K562 (cell line): ENCODE measurements around the gene SLC27A2. TPM values are rescaled to one million over a fixed set of nuclear protein-coding genes. Genes with fewer than 3 reads are reported as not detected.

Experiments
- ATAC-seq: fragments of 200-7000 bp; cut with Tn5 transposase; 3 replicates; pipeline ENCODE4 v1.9.1; 2020; ENCODE audit warnings: moderate library complexity
- BruUV-seq: library from RNA; stranded (reverse); fragments of 400-500 nt; replicated peaks from 2 replicates; lab custom pipeline; 2021; lab: Mats Ljungman, UMichigan
- CTCF ChIA-PET: fragments of 300-600 bp; formaldehyde crosslinking; extraction: SDS; loops from one replicate; lab custom pipeline; 2021; ENCODE audit warnings: low intra/inter-chr PET ratio; lab: Yijun Ruan, JAX
- POLR2A ChIA-PET: fragments of 300-600, 350-650 bp; sonication (Branson Sonifier 250); formaldehyde crosslinking; extraction: SDS; loops from one replicate; lab custom pipeline; 2021; ENCODE audit warnings: antibody characterized with exemption, inconsistent platforms; lab: Yijun Ruan, JAX
- DNase-seq, 4 experiments: peaks; one replicate each; pipeline versions ENCODE4 v3.0.0 to v3.0.0-alpha.2; 2011 to 2018; ENCODE audit warnings: low spot score in 3 of 4, mixed read lengths in 3 of 4; ENCODE audit errors: extremely low read depth in 1 of 4
- FAIRE-seq: peaks from 2 replicates; lab custom pipeline; 2011; peaks lifted over from hg19 to GRCh38; lab: Jason Lieb, UNC
- H2AFZ ChIP-seq: 2 replicates; pipeline ENCODE4 v1.6.0; 2011; ENCODE audit warnings: low read depth, low read length, control low read depth, inconsistent platforms
- H3K27ac ChIP-seq: fragments of 200-600 bp; 3 replicates; pipeline ENCODE4 v1.8.0; 2011; ENCODE audit warnings: low read depth, mild to moderate bottlenecking, control low read depth, inconsistent platforms, low read length, moderate library complexity, mixed read lengths; ENCODE audit errors: extremely low read depth
- H3K27me3 ChIP-seq, 2 experiments: fragments of 300-600 bp in 1 of 2; 2 replicates in 1 of 2; 3 replicates in 1 of 2; pipeline versions ENCODE4 v1.6.0 to v1.8.0; 2011; ENCODE audit warnings: inconsistent platforms in 2 of 2, low read length in 2 of 2, mild to moderate bottlenecking in 1 of 2, mixed read lengths in 1 of 2, moderate library complexity in 1 of 2; ENCODE audit not compliant: control insufficient read depth in 2 of 2, insufficient read depth in 2 of 2
- H3K36me3 ChIP-seq: fragments of 300-600 bp; 3 replicates; pipeline ENCODE4 v1.8.0; 2011; ENCODE audit warnings: mild to moderate bottlenecking, low read length, inconsistent platforms; ENCODE audit not compliant: control insufficient read depth, insufficient read depth
- H3K4me1 ChIP-seq, 2 experiments: fragments of 200-600 bp in 1 of 2; replicated peaks in 1 of 2; 2 replicates in 1 of 2; 3 replicates in 1 of 2; pipeline versions ENCODE4 v1.5.1 to v1.8.0; 2011; ENCODE audit warnings: inconsistent platforms in 2 of 2, low read length in 2 of 2, mild to moderate bottlenecking in 1 of 2, mixed read lengths in 1 of 2, moderate library complexity in 1 of 2; ENCODE audit not compliant: control insufficient read depth in 2 of 2, insufficient read depth in 2 of 2
- H3K4me2 ChIP-seq: 2 replicates; pipeline ENCODE4 v1.6.1; 2011; ENCODE audit warnings: low read length, control low read depth, inconsistent platforms, mixed read lengths; ENCODE audit not compliant: insufficient read depth
- H3K4me3 ChIP-seq: fragments of 200-600 bp; sonication (generic), shearing (Covaris generic); 2 replicates; pipeline ENCODE4 v1.5.1; 2016; ENCODE audit warnings: control low read depth, inconsistent platforms
- H3K79me2 ChIP-seq: fragments of 200-600 bp; 3 replicates; pipeline ENCODE4 v1.8.0; 2011; ENCODE audit warnings: low read length, inconsistent platforms; ENCODE audit not compliant: control insufficient read depth, insufficient read depth
- H3K9ac ChIP-seq, 2 experiments: 2 replicates each; pipeline versions ENCODE4 v1.6.0 to v1.6.1; 2011; ENCODE audit warnings: low read depth in 2 of 2, low read length in 2 of 2, control low read depth in 1 of 2, inconsistent platforms in 1 of 2, mild to moderate bottlenecking in 1 of 2, mixed read lengths in 1 of 2; ENCODE audit not compliant: insufficient read depth in 1 of 2
- H3K9me1 ChIP-seq: one replicate; pipeline ENCODE4 v1.6.0; 2011; ENCODE audit warnings: inconsistent platforms, mild to moderate bottlenecking, low read length, moderate library complexity; ENCODE audit not compliant: control insufficient read depth, insufficient read depth
- H3K9me3 ChIP-seq: replicated peaks from 2 replicates; pipeline ENCODE4 v1.5.1; 2011; ENCODE audit warnings: low read depth, low read length, inconsistent platforms; ENCODE audit not compliant: control insufficient read depth, insufficient read depth
- H4K20me1 ChIP-seq: replicated peaks from 2 replicates; pipeline ENCODE4 v1.6.1; 2011; ENCODE audit warnings: low read length, inconsistent platforms, mixed read lengths; ENCODE audit not compliant: control insufficient read depth, insufficient read depth
- CEBPB ChIP-seq: fragments of 450-650 bp; IDR thresholded peaks from 2 replicates; pipeline ENCODE4 v1.6.1; 2016; ENCODE audit warnings: missing genetic modification characterization, missing compliant biosample characterization
- CEBPG ChIP-seq, 3 experiments: fragments of 200-800 bp in 1 of 3; sonication (Bioruptor generic) in 1 of 3; sonication (generic) in 1 of 3; formaldehyde crosslinking in 1 of 3; IDR thresholded peaks in 2 of 3; conservative IDR thresholded peaks in 1 of 3; 2 replicates each; pipeline versions ENCODE4 v1.6.1 to v1.8.0; 2016 to 2022; ENCODE audit warnings: missing compliant biosample characterization in 2 of 3, missing genetic modification characterization in 2 of 3, mild to moderate bottlenecking in 1 of 3, missing genetic modification reagents in 1 of 3
- HEY1 ChIP-seq: fragments of 250-450 bp; sonication (Bioruptor Pico); IDR thresholded peaks from 2 replicates; pipeline ENCODE4 v1.5.0; 2020; ENCODE audit warnings: mild to moderate bottlenecking, moderate library complexity, borderline replicate concordance
- KLF6 ChIP-seq: fragments of 250-450 bp; sonication (Bioruptor Pico); IDR thresholded peaks from 2 replicates; pipeline ENCODE4 v1.4.0; 2020; ENCODE audit warnings: mild to moderate bottlenecking, moderate library complexity, borderline replicate concordance
- POLR3G ChIP-seq: IDR thresholded peaks from 2 replicates; pipeline ENCODE4 v1.6.1; 2011; ENCODE audit not compliant: insufficient read length, insufficient replicate concordance; ENCODE audit errors: extremely low read depth
- RBM17 ChIP-seq: fragments of 200-400 bp; formaldehyde crosslinking; IDR thresholded peaks from 2 replicates; pipeline ENCODE4 v1.6.1; 2017; ENCODE audit warnings: low read depth, mild to moderate bottlenecking, low read length, borderline replicate concordance
- ZNF384 ChIP-seq: IDR thresholded peaks from 2 replicates; pipeline ENCODE4 v1.6.1; 2012; ENCODE audit warnings: low read depth, low read length, improper control_type of control experiment
- WGBS: fragments of 100-300 bp; shearing (Covaris generic); methylation state at CpG from one replicate; pipeline ENCODE4 v1.1.6; 2016; ENCODE audit warnings: low coverage, mixed read lengths; ENCODE audit not compliant: insufficient coverage; ENCODE audit errors: missing lambda C conversion rate; 5-methylcytosine and 5-hydroxymethylcytosine counted together
- in situ Hi-C: fragments of 300-500 bp; cut with MboI; formaldehyde crosslinking; loops from 4 replicates; pipeline ENCODE4 v1.15.0; 2018; ENCODE audit warnings: inconsistent platforms, mixed read lengths
- intact Hi-C: fragments of 100-400 bp; cut with micrococcal nuclease; formaldehyde crosslinking; loops from 2 replicates; pipeline ENCODE4 v1.14.2; 2022
- polyA plus RNA-seq, 8 experiments: library from polyadenylated mRNA; depleted of rRNA in 4 of 8; stranded (reverse) in 5 of 8; unstranded in 3 of 8; fragments of >200 nt; fragmentation: Nextera tagmentation in 2 of 8; fragmentation: Illumina TruSeq in 1 of 8; extraction: Ambion mirVana in 2 of 8; extraction: Trizol in 1 of 8; gene quantifications; 2 replicates each; pipeline versions ENCODE4 v1.2.1 to v1.2.3, GENCODE V29; 2011 to 2014; ENCODE audit warnings: inconsistent platforms in 1 of 8, missing spikeins in 1 of 8
- total RNA-seq, 7 experiments: library from RNA; depleted of rRNA in 6 of 7; stranded (reverse); fragments of >200 nt in 6 of 7; fragmentation: Illumina TruSeq in 2 of 7; extraction: Trizol in 2 of 7; gene quantifications; 2 replicates each; pipeline versions ENCODE4 v1.2.1 to v1.2.3, GENCODE V29; 2011 to 2021; ENCODE audit warnings: low replicate concordance in 1 of 7
- TF ChIP-seq, protein P1 (sequence below): fragments of 150-350 bp; conservative IDR thresholded peaks from 2 replicates; pipeline ENCODE4 v1.6.1; 2014; ENCODE audit warnings: low read length

The SLC27A2 gene
- total and polyA plus RNA-seq, 9 of the 15 experiments (the other 6 are each of a cell fraction or from before 2014, with no cell fraction given) = 4.9 to 38.0 (median 22.7) TPM

DNA sequence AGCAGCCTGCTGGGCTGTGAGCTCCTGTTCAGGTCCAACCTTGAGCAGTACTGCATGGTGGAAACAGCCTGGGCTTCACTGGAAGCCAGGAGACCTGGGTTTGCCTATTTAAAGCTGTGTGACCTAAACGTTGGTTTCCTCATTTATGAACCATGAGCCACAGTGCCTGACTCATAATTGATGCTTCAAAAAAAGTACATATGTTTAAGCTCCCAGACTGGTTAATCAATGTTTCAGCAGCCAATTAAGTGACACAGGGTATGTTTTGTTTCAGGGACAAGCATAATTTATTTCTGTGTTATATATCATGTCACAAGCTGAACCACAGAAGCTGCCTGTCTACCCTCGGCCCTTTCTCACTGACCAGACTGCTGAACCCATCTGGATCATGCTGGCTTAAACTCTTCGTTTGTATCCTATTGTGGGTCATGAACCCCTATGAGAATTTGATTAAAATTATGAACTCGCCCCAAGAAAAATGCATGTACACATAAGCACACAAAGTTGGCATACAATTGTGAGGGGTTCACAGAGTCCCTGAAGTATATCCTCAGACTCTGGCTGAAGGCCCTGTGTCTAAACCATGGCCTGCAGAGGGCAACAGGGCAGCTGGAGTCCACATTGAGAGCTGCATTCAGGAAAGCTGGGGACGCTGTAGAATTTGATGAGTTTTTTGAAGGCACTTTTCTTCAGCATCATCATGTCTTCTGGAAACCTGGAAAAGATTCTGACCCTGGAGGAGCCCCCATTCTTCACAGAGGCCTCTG, 59.9 kb downstream of the SLC27A2 start (continued):
- no peak for TF ChIP-seq RBM17

DNA sequence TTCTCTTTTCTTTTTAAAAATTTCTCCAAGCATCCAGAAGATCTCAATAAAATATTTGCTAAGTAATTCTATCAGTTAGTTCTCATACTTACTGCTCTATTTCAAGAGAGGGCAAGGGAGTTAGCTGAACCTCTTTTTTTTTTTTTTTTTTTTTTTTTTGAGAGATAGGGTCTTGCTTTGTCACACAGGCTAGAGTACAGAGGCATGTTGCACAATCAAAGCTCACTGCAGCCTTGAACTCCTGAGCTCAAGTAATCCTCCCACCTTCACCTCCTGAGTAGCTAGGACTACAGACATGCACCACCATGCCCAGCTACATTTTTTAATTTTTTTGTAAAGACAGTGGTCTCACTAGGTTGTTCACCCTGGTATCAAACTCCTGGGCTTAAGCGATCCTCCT, 62.2 kb downstream of the SLC27A2 start:
- H4K20me1 ChIP-seq = no peaks in the 10 kb centered on the region
- TF ChIP-seq POLR3G (no peak), CEBPG (CRISPR knock-in tag; IDR thresholded peaks at IDR 0.05) (no peak), CEBPG (tag; conservative IDR thresholded peaks at IDR 0.05 in 1 of 2, IDR thresholded peaks at IDR 0.05 in 1 of 2) (peak; percentile 73 to 91), ZNF384 (peak; percentile 85), HEY1 (CRISPR knock-in tag) (no peak), CEBPB (tag) (peak; percentile 98), KLF6 (CRISPR knock-in tag) (no peak)
- TF ChIP-seq, protein P1, sequence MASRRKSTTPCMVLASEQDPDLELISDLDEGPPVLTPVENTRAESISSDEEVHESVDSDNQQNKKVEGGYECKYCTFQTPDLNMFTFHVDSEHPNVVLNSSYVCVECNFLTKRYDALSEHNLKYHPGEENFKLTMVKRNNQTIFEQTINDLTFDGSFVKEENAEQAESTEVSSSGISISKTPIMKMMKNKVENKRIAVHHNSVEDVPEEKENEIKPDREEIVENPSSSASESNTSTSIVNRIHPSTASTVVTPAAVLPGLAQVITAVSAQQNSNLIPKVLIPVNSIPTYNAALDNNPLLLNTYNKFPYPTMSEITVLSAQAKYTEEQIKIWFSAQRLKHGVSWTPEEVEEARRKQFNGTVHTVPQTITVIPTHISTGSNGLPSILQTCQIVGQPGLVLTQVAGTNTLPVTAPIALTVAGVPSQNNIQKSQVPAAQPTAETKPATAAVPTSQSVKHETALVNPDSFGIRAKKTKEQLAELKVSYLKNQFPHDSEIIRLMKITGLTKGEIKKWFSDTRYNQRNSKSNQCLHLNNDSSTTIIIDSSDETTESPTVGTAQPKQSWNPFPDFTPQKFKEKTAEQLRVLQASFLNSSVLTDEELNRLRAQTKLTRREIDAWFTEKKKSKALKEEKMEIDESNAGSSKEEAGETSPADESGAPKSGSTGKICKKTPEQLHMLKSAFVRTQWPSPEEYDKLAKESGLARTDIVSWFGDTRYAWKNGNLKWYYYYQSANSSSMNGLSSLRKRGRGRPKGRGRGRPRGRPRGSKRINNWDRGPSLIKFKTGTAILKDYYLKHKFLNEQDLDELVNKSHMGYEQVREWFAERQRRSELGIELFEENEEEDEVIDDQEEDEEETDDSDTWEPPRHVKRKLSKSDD = no peak
- TF ChIP-seq, all 486 proteins: peak for 3
- intact Hi-C loops = no loop called here
- no peak for FAIRE-seq
- H3K36me3 ChIP-seq = no peaks in the 10 kb centered on the region
- 92% methylated on average over 1 of the region's 1 CpG for WGBS
- H3K27ac ChIP-seq = no peak overlapping the region
- 0 out of 3 replicates have a peak, but pooled peaks have one; percentile 11 for ATAC-seq
- no peak for DNase-seq
- H3K27me3 ChIP-seq = no peaks in the 10 kb centered on the region
- no peak overlapping the region; a peak in 1 of 4 replicates for H3K9ac ChIP-seq
- no peak overlapping the region for H3K4me2 ChIP-seq
- no peak overlapping the region for H3K4me3 ChIP-seq
- no peaks in the 10 kb centered on the region for H3K9me3 ChIP-seq
- no TSS peak for BruUV-seq
- in situ Hi-C loops = no loop called here
- peak overlapping the region; percentile 10; the same call in 1 of the 2 replicates for H2AFZ ChIP-seq
- H3K9me1 ChIP-seq = no peaks in the 10 kb centered on the region
- CTCF ChIA-PET = no interaction called here
- no peaks in the 10 kb centered on the region for H3K79me2 ChIP-seq
- H3K4me1 ChIP-seq = peaks cover 14 to 23% of the 10 kb centered on the region in 2 experiments; a peak in 3 of 5 replicates
- POLR2A ChIA-PET = interaction anchor here (0.6 to 1.4 kb wide), 3 partner anchors 9 to 46 kb away, joined by 3 to 6 read pairs (median 3); no protein-coding TSS in a partner anchor
